WTC11 (cell line): ENCODE results near the gene CELF4. TPM values are rescaled to one million over a fixed set of nuclear protein-coding genes. Genes with fewer than 3 reads are reported as not detected.

Source experiments
- ATAC-seq: fragments of 200-7000 bp; cut with Tn5 transposase; 2 replicates; pipeline ENCODE4 v1.10.0; 2021; ENCODE audit warnings: mild to moderate bottlenecking, moderate library complexity
- CTCF ChIA-PET: fragments of 300-600 bp; sonication (Branson Sonifier 250); formaldehyde crosslinking; loops from one replicate; lab custom pipeline; 2021; ENCODE audit warnings: antibody characterized with exemption; lab: Charles Lee
- POLR2A ChIA-PET: fragments of 350-600 bp; sonication (Branson Sonifier 250); formaldehyde crosslinking; loops from one replicate; lab custom pipeline; 2021; ENCODE audit warnings: antibody characterized with exemption; lab: Charles Lee
- DNase-seq: peaks from one replicate; pipeline ENCODE4 v3.0.0; 2021; ENCODE audit warnings: low spot score
- H3K27ac Mint-ChIP-seq: 2 replicates; pipeline ENCODE4 v1.8.0; 2021; ENCODE audit warnings: mixed read lengths
- H3K27me3 Mint-ChIP-seq: 2 replicates; pipeline ENCODE4 v1.8.0; 2021; ENCODE audit warnings: low read depth, mild to moderate bottlenecking, moderate library complexity, mixed read lengths
- H3K36me3 Mint-ChIP-seq: 2 replicates; pipeline ENCODE4 v1.8.0; 2021; ENCODE audit warnings: mixed read lengths
- H3K4me1 Mint-ChIP-seq: 2 replicates; pipeline ENCODE4 v1.8.0; 2022; ENCODE audit warnings: mixed read lengths
- H3K4me3 Mint-ChIP-seq: 2 replicates; pipeline ENCODE4 v1.8.0; 2021; ENCODE audit warnings: mild to moderate bottlenecking, moderate library complexity, mixed read lengths
- H3K9me3 Mint-ChIP-seq: 2 replicates; pipeline ENCODE4 v1.8.0; 2021; ENCODE audit warnings: mixed read lengths
- ATF3 ChIP-seq: sonication (generic); formaldehyde crosslinking; conservative IDR thresholded peaks from 2 replicates; pipeline ENCODE4 v1.8.1; 2022; ENCODE audit warnings: mild to moderate bottlenecking, missing genetic modification reagents
- CBFB ChIP-seq: sonication (generic); formaldehyde crosslinking; IDR thresholded peaks from 2 replicates; pipeline ENCODE4 v1.8.1; 2022; ENCODE audit warnings: mild to moderate bottlenecking, low read depth, missing genetic modification reagents
- ELF4 ChIP-seq: sonication (generic); formaldehyde crosslinking; IDR thresholded peaks from 2 replicates; pipeline ENCODE4 v1.8.1; 2022; ENCODE audit warnings: low read depth, mild to moderate bottlenecking, moderate library complexity, missing genetic modification reagents
- ERG ChIP-seq: fragments of 250-450 bp; sonication (Bioruptor Pico); IDR thresholded peaks from 2 replicates; pipeline ENCODE4 v1.8.0; 2021; ENCODE audit warnings: mild to moderate bottlenecking
- ESRRA ChIP-seq: sonication (generic); formaldehyde crosslinking; IDR thresholded peaks from 2 replicates; pipeline ENCODE4 v1.8.1; 2022; ENCODE audit warnings: mild to moderate bottlenecking, missing genetic modification reagents, borderline replicate concordance
- FOXP1 ChIP-seq: sonication (generic); formaldehyde crosslinking; IDR thresholded peaks from 2 replicates; pipeline ENCODE4 v1.8.0; 2022; ENCODE audit warnings: missing genetic modification reagents, mild to moderate bottlenecking, moderate library complexity, borderline replicate concordance
- HMGA2 ChIP-seq: fragments of 250-450 bp; sonication (Bioruptor Pico); IDR thresholded peaks from 2 replicates; pipeline ENCODE4 v1.4.0; 2021; ENCODE audit warnings: mild to moderate bottlenecking, moderate library complexity
- JUN ChIP-seq: sonication (generic); formaldehyde crosslinking; IDR thresholded peaks from 2 replicates; pipeline ENCODE4 v1.8.0; 2023; ENCODE audit warnings: mild to moderate bottlenecking, missing genetic modification reagents
- MAX ChIP-seq: sonication (generic); formaldehyde crosslinking; IDR thresholded peaks from 2 replicates; pipeline ENCODE4 v1.8.0; 2022; ENCODE audit warnings: mild to moderate bottlenecking, missing genetic modification reagents
- RELA ChIP-seq: sonication (generic); formaldehyde crosslinking; IDR thresholded peaks from 2 replicates; pipeline ENCODE4 v1.8.1; 2022; ENCODE audit warnings: missing genetic modification reagents, mild to moderate bottlenecking, borderline replicate concordance
- TEAD4 ChIP-seq: sonication (generic); formaldehyde crosslinking; IDR thresholded peaks from 2 replicates; pipeline ENCODE4 v1.8.0; 2022; ENCODE audit warnings: mild to moderate bottlenecking, missing genetic modification reagents
- USF1 ChIP-seq: sonication (generic); formaldehyde crosslinking; IDR thresholded peaks from 2 replicates; pipeline ENCODE4 v1.8.0; 2022; ENCODE audit warnings: mild to moderate bottlenecking, missing genetic modification reagents
- ZBTB21 ChIP-seq: sonication (generic); formaldehyde crosslinking; IDR thresholded peaks from 2 replicates; pipeline ENCODE4 v1.8.1; 2023; ENCODE audit warnings: mild to moderate bottlenecking, missing genetic modification reagents, borderline replicate concordance
- ZNF263 ChIP-seq: sonication (generic); formaldehyde crosslinking; IDR thresholded peaks from 2 replicates; pipeline ENCODE4 v1.8.1; 2022; ENCODE audit warnings: low read depth, mild to moderate bottlenecking, moderate library complexity, missing genetic modification reagents
- ZNF317 ChIP-seq: sonication (generic); formaldehyde crosslinking; IDR thresholded peaks from 2 replicates; pipeline ENCODE4 v1.8.1; 2023; ENCODE audit warnings: low read depth, mild to moderate bottlenecking, moderate library complexity, missing genetic modification reagents, borderline replicate concordance
- ZNF396 ChIP-seq: fragments of 250-450 bp; sonication (Bioruptor Pico); IDR thresholded peaks from 2 replicates; pipeline ENCODE4 v1.8.0; 2021; ENCODE audit warnings: mild to moderate bottlenecking, moderate library complexity, borderline replicate concordance
- ZNF671 ChIP-seq: fragments of 250-450 bp; sonication (Bioruptor Pico); IDR thresholded peaks from 2 replicates; pipeline ENCODE4 v1.8.0; 2021; ENCODE audit warnings: mild to moderate bottlenecking
- total RNA-seq: library from RNA; stranded (reverse); gene quantifications from 3 replicates; pipeline ENCODE4 v1.2.3, GENCODE V29; 2021
- TF ChIP-seq, protein P1 (sequence below): sonication (generic); formaldehyde crosslinking; IDR thresholded peaks from 2 replicates; pipeline ENCODE4 v1.8.1; 2022; ENCODE audit warnings: mild to moderate bottlenecking, missing genetic modification reagents, moderate library complexity, borderline replicate concordance
- TF ChIP-seq, protein P2 (sequence below): sonication (generic); formaldehyde crosslinking; IDR thresholded peaks from 2 replicates; pipeline ENCODE4 v1.8.1; 2022; ENCODE audit warnings: mild to moderate bottlenecking, moderate library complexity, missing genetic modification reagents
- TF ChIP-seq, protein P3 (sequence below): sonication (generic); formaldehyde crosslinking; IDR thresholded peaks from 2 replicates; pipeline ENCODE4 v1.8.1; 2022; ENCODE audit warnings: low read depth, mild to moderate bottlenecking, moderate library complexity, missing genetic modification reagents, borderline replicate concordance
- TF ChIP-seq, protein P4 (sequence below): fragments of 250-450 bp; sonication (Bioruptor Pico); IDR thresholded peaks from 2 replicates; pipeline ENCODE4 v2.1.2; 2022; ENCODE audit warnings: mild to moderate bottlenecking, moderate library complexity

Gene CELF4
- total RNA-seq, 1 experiment from 2014 or later: 2.9 TPM

DNA sequence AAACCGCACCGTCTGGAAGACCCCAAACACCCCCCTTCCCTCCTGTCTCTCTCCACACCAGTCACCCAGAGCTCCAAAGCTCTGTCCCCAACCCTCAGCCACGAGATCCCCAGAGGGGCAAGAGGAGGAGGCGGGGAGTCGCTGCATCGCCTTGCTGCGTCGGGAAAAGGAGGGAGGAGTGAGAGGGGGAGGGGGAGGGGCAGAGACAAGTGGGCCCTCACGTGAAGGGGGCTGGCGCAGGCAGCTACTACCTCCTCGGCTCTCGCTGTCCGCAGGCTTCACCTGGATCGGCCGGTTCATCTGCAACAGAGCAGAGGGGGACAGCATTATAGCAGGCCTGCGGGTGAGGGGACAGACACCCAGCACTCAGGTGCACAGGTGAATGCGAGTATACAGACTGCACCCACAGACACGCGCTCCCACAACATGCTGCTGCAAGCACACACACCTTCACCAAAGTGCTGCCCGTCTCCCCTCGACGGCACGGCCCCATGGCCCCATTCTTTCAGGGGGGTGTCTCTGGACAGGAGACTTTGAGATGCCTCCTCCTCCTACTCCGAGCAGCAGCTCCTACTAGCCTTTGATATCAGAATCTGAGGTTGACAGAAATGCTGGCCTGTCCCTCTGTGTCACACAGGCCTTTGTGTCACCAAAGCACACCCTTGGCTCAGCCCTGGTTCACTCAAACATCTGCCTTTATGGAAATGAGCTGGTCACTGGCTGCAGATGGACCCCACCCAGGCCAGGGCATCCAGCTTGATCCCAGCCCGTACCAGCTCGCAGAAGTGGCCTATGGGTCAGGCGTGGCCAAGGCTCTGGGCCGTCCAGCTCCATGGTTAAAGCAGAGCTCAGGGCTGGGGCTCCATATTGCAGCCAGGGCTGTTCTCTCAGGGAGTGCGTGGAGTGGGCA, 243.8 kb downstream of the CELF4 start:
- DNase-seq (peak; percentile 34), ATAC-seq (peak; percentile 22)
- Mint-ChIP-seq H3K9me3 (no peaks in the 10 kb centered on the region), H3K27ac (no peak overlapping the region), H3K4me1 (peaks cover 10% of the 10 kb centered on the region), H3K36me3 (no peaks in the 10 kb centered on the region), H3K4me3 (no peak overlapping the region), H3K27me3 (peaks cover 9% of the 10 kb centered on the region)
- ChIA-PET POLR2A (no interaction called here), CTCF (interaction anchor here (0.5 to 4.5 kb wide), 35 partner anchors 8 to 987 kb away, joined by 3 to 26 read pairs (median 3); no protein-coding TSS in a partner anchor)
- no peak for TF ChIP-seq HMGA2 (CRISPR knock-in tag)
- TF ChIP-seq ESRRA (CRISPR knock-in tag): no peak
- no peak for TF ChIP-seq TEAD4 (CRISPR knock-in tag)
- TF ChIP-seq, protein P1, sequence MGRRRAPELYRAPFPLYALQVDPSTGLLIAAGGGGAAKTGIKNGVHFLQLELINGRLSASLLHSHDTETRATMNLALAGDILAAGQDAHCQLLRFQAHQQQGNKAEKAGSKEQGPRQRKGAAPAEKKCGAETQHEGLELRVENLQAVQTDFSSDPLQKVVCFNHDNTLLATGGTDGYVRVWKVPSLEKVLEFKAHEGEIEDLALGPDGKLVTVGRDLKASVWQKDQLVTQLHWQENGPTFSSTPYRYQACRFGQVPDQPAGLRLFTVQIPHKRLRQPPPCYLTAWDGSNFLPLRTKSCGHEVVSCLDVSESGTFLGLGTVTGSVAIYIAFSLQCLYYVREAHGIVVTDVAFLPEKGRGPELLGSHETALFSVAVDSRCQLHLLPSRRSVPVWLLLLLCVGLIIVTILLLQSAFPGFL: no peak
- no peak for TF ChIP-seq ZNF396 (CRISPR knock-in tag)
- TF ChIP-seq ERG (CRISPR knock-in tag): no peak
- no peak for TF ChIP-seq ELF4
- no peak for TF ChIP-seq ZBTB21
- TF ChIP-seq USF1 (CRISPR knock-in tag): no peak
- TF ChIP-seq ZNF263 (CRISPR knock-in tag): no peak
- no peak for TF ChIP-seq CBFB (CRISPR knock-in tag)
- TF ChIP-seq FOXP1: no peak
- TF ChIP-seq RELA: no peak

DNA sequence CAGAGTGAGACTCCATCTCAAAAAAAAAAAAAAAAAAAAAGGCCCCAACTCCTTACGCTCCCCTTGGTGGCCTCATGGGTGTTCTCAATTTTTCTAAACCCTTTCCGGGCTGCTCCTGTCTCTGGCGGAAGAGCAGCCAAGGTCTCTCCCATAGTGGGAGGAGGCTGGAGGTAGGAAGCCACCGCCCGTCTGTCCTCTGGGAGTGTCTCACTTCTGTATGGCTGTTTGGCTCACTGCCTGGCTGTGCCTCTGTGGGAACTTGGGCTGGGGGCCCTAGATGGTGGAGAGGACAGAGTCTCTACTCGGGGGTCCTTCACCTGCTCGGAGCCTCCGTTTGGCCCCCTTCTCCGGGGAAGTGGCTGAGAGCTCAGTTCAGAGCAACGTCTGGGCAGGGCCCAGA, 245.3 kb downstream of the CELF4 start:
- peaks cover 10% of the 10 kb centered on the region for H3K4me1 Mint-ChIP-seq
- no peaks in the 10 kb centered on the region for H3K9me3 Mint-ChIP-seq
- CTCF ChIA-PET: interaction anchor here (0.6 to 4.5 kb wide), 6 partner anchors 15 to 433 kb away, joined by 3 to 26 read pairs (median 4); no protein-coding TSS in a partner anchor
- H3K36me3 Mint-ChIP-seq: no peaks in the 10 kb centered on the region
- TF ChIP-seq, protein P2, sequence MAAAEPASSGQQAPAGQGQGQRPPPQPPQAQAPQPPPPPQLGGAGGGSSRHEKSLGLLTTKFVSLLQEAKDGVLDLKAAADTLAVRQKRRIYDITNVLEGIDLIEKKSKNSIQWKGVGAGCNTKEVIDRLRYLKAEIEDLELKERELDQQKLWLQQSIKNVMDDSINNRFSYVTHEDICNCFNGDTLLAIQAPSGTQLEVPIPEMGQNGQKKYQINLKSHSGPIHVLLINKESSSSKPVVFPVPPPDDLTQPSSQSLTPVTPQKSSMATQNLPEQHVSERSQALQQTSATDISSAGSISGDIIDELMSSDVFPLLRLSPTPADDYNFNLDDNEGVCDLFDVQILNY (CRISPR knock-in tag): no peak
- no peak for TF ChIP-seq ZNF671
- no peak for DNase-seq
- ATAC-seq: no peak
- no peak overlapping the region for H3K27ac Mint-ChIP-seq
- H3K4me3 Mint-ChIP-seq: no peak overlapping the region
- peaks cover 9% of the 10 kb centered on the region for H3K27me3 Mint-ChIP-seq
- POLR2A ChIA-PET: no interaction called here

GRCh38 chr18:37318360-37319355, 246.9 kb downstream of the CELF4 start:
- H3K27me3 Mint-ChIP-seq: peaks cover 9% of the 10 kb centered on the region
- H3K4me3 Mint-ChIP-seq: no peak overlapping the region
- CTCF ChIA-PET: interaction anchor here (0.9 to 1.6 kb wide), 2 partner anchors 9 to 112 kb away, joined by 3 to 4 read pairs; no protein-coding TSS in a partner anchor
- H3K9me3 Mint-ChIP-seq: no peaks in the 10 kb centered on the region
- H3K4me1 Mint-ChIP-seq: peaks cover 10% of the 10 kb centered on the region
- no peaks in the 10 kb centered on the region for H3K36me3 Mint-ChIP-seq
- DNase-seq (no peak), ATAC-seq (no peak)
- no peak overlapping the region for H3K27ac Mint-ChIP-seq
- POLR2A ChIA-PET: no interaction called here
- TF ChIP-seq CBFB (CRISPR knock-in tag): no peak
- TF ChIP-seq, protein P3, sequence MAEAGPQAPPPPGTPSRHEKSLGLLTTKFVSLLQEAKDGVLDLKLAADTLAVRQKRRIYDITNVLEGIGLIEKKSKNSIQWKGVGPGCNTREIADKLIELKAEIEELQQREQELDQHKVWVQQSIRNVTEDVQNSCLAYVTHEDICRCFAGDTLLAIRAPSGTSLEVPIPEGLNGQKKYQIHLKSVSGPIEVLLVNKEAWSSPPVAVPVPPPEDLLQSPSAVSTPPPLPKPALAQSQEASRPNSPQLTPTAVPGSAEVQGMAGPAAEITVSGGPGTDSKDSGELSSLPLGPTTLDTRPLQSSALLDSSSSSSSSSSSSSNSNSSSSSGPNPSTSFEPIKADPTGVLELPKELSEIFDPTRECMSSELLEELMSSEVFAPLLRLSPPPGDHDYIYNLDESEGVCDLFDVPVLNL (CRISPR knock-in tag): no peak
- TF ChIP-seq, protein P4, sequence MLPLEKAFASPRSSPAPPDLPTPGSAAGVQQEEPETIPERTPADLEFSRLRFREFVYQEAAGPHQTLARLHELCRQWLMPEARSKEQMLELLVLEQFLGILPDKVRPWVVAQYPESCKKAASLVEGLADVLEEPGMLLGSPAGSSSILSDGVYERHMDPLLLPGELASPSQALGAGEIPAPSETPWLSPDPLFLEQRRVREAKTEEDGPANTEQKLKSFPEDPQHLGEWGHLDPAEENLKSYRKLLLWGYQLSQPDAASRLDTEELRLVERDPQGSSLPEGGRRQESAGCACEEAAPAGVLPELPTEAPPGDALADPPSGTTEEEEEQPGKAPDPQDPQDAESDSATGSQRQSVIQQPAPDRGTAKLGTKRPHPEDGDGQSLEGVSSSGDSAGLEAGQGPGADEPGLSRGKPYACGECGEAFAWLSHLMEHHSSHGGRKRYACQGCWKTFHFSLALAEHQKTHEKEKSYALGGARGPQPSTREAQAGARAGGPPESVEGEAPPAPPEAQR: no peak
- no peak for TF ChIP-seq ATF3 (CRISPR knock-in tag)
- no peak for TF ChIP-seq ZNF317 (CRISPR knock-in tag)
- no peak for TF ChIP-seq MAX (CRISPR knock-in tag)
- TF ChIP-seq ZNF671: no peak
- no peak for TF ChIP-seq JUN (CRISPR knock-in tag)
- TF ChIP-seq ZNF396 (CRISPR knock-in tag): no peak
